Dedifferentiated amniotic fluid mesenchymal stem cell (primary cell): ENCODE results near the gene MICAL2.
A peak's percentile ranks its signal among the peaks of the same experiment; 100 is the strongest.

Source experiments
- DNase-seq: peaks from one replicate; pipeline ENCODE4 v3.0.0-alpha.2; 2016; ENCODE audit errors: extremely low spot score

The MICAL2 gene

DNA sequence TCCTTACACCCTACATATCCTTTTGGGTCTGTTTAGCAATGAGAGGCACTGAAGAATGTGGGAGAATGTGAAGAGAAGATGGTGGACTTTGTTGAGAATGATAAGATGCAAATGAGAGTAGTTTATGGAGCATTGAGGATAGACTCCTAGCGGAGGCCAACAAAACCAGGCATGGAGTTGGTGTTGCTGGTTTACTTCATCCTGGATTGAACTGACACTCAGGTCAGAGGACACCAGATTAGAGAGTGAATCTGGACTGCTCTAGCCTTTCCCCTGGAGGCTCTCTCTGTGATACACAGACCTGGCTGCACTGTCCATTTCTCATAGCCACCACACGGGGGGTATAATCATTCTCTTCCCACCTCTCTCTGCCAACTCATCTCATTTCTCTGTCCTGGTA is 98.7 kb downstream of the MICAL2 start:
- DNase-seq, result no peak

DNA sequence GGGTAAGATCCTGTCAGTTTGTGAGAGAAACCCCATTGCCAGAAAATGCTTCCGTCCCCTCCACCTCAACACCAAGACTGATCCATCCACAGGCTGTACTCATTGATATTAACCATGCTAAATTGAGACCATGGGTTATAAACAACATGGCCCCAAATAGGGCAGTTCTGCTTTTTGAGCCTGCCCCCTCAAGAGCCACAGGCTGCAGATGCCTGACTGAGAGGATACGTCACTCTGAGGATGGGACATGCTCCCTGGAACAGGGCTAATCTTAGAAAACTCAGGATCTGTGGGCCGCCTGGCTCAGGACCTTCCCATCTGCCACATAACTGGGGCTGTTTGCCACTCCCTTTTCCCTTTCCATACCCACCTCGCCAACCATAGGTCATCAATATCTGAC is 99.8 kb downstream of the MICAL2 start:
- no peak for DNase-seq

DNA sequence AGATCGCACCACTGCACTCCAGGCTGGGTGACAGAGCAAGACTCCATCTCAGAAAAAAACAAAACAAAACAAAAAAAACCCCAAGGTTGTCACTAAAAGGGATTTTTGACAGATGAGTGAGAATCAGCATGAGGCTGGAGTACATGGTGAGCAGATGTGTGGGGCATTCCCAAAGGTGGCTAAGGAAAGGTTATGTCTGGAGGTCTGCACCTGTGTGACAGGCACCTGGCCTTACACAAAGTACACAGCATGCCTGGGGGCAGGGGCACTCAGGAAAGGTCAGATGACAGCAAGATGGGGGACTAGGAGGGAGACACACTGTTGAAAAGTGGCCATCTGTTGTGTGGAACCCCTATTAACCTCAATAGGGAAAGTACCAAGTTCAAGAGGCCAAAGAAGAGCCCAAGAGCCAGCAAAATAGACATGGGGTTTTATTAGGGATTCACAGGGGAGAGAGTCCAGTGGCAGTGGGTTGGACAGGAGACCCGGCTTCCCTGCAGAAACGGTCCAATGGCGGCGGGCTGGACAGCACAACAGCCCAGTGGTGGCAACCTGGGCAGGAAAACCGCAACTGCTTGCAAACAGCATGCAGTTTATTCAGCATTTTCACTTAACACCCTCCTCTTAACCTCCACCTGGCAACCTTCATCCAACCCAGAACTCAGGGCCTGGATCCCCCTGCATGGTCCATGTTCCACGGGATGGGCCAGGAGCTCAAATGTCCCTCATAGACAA is 101.1 kb downstream of the MICAL2 start:
- DNase-seq, result no peak

DNA sequence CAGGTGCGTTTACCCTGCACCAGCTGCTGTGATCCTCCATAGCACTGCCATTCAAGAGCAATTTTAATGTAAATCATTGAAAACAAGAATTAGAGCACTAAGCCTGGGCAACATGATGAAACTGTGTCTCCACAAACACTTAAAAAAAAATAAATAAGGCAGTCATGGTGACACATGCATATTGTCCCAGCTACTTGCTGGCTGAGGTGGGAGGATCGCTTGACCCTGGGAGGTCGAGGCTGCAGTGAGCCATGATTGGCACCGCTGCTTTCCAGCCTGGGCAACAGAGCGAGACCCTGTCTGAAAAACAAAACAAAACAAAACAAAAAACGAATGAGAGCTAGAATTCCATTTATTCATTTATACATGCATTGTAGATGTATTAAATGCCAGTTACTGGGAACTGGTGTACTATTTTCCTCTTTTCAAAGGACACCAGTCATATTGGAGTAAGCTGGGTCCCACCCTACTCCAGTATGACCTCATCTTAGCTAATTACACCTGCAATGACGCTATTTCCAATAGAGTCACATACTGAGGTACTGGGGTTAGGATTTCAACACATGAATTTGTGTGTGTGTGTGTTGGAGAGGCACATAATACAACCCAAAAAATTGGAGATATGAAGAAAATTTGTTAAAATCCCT is 101.9 kb downstream of the MICAL2 start:
- no peak for DNase-seq

DNA sequence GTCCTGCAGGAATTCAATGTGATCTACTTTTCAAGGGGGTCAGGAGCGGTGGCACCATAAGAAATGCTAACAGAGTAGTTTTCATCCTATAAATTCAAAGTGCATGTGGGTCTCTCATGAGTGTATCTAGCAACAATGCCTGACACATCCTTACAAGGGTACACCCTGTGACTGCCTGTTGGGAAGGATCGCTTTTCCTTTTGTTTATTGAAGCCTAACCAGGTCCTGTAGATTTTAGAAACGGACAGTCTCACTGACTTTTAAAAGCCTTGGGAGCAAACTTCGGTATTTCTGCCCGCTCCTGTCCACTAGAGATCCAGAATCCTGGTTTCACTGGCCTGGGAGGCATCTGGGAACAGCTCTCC is 102.4 kb downstream of the MICAL2 start:
- DNase-seq, result no peak

DNA sequence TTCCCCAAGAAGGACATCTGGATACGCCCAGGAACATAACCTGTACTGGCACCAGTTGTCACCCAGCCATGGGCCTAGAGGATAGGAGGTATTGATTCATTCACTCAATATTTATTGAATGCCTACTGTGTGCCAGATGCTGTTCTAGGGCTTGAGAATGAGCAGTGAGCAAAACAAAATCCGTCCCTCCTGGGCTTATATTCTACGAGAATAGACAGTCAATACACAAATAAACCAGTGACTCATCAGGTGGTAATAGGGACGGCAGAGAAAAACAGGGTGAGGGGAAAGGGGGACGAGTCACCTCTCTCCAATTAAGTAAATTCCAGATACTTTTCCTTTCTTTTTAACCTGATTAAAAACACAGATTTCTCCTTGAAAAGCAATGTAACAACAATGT is 103.5 kb downstream of the MICAL2 start:
- DNase-seq, result no peak

DNA sequence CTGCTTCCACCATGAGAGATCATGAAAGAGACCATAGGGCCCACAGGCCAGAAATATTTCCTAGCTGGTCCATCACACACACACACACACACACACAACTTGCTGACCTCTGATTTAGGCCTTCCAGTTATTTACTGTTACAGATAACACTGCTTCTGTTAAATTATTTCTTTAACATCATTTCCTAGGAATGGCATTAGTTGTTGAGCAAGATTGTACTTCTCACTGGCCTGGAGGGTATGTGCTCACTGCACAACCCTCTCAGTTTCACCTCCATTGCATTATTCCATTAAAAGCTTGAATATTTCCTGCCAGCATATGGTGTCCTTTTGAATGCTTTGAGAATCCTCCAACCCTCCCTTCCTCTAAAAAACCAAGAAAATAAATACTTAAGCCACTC is 104.4 kb downstream of the MICAL2 start:
- peak; percentile 34 for DNase-seq

DNA sequence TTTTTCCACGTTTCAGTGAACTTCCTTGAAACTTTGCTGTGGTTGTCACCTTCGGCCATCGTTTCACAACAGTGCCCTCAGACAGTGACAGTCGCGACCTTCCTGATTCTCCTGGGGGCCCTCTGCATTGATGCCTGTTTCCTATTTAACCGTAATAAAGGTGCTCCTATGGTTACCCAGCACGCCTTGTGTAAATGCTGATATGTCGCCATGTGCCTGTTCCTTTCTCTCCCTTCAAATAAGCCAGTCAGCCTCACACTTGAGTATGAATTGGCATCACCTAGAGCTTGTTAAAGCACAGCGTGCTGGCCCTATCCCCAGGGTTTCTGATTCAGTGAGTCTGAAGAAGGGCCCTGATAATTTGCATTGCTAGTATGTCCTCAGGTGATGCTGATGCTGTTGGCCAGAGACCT is 104.8 kb downstream of the MICAL2 start:
- no peak for DNase-seq

DNA sequence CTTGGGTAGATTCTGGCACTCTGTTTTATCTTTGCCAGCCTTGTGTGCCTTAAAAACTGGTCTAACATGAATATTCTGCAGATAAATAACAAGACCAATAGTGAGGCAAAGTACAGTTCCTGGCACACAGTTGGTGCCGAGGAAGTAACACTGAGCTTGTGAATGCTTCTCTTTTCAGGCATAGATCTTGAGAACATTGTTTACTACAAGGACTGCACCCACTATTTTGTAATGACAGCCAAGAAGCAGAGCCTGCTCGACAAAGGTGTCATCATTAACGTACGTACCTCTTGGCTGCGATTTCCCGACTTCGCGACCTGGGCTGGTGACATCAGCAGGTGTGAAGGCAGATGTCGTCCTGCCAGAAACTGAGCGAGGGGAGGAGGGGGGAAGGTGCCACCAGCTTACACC is 105.7 kb downstream of the MICAL2 start:
- DNase-seq, result no peak

DNA sequence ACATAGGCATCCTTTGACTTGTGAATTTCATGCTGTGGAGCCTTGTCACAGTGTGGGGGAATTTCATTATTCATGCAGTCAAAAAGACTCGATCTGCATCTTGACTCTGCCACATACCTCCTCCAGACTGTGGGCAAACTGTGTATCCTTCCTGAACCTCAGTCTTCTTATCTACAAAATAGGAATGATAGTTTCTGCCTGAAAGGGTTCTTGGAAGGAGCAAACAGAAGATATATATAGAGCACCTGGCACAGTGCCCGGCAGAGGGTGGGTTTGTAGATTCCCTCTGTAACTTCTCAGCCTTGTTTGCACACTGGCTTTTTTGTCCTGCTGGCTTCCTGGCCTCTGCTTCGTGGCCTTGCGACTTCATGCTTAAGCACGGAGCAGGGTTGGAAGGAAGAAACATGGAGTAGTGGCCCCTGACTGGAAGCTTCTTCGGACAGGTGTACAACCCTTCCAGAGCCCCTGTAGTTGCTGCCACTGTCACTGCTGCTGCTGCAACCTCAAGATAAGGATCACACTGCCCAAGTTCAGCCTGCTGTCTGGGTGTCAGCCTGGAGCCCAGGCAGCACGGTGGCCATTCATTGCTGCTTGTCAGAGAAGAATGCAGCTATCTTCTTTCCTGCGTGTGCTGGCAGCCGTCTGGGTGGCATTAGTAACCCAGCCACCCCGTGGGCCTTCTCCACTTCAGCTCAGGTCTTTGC is 106.4 kb downstream of the MICAL2 start:
- DNase-seq, result no peak

DNA sequence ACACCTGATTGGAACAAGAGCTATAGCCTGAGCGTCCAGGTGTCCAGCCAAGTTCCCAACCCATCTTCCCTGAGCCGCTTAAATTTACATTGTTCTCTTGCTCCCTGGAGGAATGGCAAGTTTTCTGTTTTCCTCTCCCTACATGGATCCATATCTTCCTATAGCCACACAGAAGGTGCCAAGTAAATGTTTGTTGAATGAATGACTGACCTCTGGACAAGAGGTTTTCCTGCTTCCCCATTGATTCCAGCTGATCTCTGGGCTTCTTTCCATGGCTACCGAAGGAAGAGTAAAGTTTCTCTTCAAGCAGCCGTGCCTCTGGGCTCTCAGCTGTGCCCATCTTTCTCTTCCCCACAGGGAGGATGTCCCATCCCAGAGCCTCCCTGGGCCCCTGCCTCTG is 107.5 kb downstream of the MICAL2 start:
- DNase-seq, result no peak

DNA sequence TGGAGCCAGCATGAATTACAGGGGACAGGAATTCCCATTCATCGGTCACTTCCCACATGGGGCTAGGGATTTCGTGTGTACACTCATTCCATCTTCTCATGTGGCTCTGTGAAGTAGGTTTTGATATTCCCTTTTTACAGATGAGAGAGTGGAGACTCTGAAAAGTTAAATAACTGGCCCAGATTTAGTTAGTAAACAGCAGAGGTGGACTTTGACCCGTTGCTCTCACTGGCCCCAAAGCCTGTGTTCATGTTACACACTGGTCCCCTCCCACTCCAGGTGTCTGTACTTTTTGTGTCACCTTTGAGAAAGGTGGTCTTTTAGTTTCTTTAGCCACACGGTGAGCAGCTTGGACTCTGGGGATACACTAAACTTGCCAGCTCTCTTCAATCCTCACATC is 108.5 kb downstream of the MICAL2 start:
- no peak for DNase-seq

DNA sequence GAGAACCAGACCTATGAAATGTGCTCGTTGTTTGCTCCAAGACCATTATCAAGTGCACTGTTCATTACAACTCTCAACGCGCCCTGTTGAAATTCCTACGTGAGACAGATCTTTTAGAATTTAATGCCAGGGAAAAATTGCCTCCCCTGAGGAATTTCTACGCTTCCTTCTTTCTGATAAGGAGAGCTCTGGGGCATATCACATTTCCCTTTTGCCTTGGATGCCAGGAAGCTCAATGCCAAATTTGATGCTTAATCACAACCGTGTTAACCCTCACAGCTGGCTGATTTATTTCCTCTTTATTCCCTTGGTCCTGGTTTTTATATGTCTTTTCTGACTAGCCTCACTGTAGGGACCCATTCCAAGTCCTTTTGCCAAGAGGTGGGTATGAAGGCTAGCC is 109.4 kb downstream of the MICAL2 start:
- no peak for DNase-seq

DNA sequence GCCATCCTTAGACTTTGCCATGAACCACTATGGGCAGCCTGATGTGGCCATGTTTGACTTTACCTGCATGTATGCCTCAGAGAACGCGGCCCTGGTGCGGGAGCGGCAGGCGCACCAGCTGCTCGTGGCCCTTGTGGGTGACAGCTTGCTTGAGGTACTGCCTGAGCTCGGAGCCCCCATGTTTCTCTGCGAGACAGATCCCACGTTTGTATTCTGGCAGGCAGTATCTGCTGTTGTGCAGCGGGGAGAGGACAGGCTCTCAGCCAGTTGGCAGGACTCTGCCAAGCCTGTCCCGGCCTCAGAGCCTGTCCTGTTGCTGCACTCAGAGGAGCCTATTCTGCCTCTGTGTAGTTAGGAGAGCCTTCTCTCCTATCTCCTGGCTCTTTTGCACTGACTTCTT is 109.9 kb downstream of the MICAL2 start:
- no peak for DNase-seq

DNA sequence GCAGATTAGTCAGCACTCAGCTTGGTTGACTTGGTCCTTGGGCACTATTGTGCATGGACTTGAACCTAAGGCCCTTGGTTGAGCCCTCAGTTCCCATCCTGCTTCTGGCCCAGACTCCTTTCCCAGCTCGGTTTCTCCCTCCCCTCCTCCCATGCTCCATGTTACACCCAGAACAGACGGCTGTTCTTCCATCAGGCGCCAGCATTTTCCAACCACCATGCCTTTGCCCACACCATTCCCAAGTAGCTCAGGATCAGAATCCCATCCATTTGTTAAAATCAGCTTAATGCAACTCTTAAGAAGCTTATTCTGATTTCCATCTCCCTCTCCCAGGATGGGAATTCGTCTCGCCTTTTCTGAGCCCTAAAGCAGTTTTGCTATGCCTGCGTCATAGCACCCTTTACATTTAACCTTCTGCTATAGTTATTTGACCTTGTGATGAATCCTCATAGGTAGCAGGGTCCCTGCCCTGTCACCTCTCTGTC is 110.7 kb downstream of the MICAL2 start:
- no peak for DNase-seq

DNA sequence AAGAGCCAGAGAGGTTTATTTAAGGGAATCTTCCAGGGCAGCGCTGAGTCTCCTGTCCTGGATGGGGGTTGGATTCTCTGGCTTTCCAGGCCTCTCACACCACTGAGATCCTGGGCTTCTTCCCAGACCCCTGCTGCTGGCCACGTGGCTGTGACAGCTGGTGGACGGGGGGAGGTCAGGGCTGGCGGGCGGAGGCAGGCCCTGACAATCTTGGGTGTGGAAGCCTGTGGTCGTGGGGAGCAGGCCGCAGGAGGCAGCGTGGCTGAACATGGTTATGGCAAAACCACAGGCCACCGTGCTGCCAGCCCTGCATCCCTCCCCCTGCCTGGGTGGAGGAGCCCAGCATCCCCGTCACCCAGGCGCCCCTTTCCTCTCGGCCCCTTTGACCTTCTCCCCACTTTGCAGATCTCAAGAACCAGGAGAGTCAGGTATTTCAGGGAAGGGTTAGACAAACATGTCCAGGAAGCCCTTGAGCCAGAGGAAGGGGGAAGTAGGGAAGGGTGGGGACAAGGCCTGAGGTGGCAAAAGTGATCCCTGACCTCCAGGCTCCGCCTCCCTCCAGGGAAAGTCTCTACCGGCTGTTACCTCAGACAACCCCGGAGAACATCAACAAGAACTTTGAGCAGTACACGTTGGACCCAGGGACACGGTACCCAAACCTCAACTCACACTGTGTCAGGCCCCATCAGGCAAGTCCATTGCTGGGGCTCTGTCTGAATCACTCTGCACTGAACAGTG is 111.8 kb downstream of the MICAL2 start:
- DNase-seq, result no peak

DNA sequence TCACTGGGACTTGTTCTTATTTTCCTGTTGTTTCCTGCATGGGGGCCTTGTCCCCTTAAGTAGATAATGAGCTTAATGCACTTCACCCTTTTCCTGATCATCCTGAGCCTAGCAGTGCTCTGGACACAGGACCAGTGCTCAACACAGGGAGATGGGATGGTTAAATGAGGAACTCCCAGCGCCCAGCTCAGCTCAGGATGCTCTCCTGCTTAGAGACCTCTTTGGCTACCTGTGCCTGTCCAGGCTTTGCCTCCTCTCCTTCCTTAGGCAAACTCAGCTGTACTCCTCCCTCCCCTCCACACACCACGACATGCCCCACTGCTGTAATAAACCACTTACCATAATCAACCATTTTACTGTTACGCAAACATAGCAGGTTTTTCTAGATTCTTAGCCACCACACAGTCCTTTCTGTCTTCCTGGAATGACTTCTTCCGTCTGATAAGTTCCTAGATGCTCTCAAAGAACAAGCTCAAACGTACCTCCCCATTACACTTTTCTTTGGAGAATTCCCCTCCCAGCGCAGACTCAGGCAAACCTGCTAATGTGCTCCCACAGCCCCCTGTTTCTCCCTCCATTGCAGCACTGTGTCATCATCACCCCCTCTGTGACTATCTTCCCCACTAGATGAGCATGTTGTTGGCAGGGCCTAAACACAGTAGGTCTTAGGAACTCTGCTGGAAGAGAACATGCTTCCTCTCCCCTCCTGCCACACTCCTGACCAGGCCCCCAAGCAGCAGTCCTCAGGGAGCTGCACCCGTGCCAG is 113.6 kb downstream of the MICAL2 start:
- DNase-seq, result no peak

DNA sequence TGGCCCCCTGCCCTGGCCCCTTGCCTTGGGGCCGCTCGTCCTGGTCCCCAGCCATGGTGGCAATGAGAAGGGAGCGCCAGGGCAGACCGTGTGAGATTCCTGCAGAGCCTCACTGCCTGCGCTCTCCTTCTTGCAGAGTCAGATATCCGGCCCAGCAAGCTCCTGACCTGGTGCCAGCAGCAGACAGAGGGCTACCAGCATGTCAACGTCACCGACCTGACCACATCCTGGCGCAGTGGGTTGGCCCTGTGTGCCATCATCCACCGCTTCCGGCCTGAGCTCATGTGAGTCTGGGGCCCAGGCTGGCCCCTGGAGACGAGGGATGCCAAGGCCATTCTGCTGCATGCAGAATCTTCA is 114.1 kb downstream of the MICAL2 start:
- peak; percentile 52 for DNase-seq

DNA sequence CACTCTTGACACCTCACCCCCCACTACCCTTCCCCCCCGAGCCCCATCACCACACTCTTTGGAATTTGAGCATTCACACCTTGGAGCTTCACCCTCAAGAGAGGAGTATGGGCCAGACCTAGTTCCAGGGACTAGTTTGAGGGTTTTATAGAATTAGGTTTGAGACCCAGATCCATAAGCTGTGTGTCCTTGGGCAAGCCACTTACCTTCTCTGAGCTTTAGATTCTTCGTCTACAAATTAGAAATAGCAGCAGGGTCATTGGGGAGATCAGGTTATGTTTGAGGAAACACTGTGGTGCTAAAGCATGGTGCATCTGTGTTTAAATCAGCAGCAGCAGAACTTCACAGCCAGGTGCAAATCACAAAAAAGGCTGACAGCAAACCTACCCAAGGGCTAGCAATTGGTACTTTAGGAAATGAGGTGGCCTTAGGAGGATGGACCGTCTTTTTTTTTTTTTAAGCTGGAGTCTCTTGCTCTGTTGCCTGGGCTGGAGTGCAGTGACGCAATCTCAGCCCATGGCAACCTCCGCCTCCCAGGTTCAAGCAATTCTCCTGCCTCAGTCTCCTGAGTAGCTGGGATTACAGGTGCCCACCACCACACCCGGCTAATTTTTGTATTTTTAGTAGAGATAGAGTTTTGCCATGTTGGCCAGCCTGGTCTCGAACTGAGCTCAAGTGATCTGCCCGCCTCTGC is 114.8 kb downstream of the MICAL2 start:
- DNase-seq, result no peak

DNA sequence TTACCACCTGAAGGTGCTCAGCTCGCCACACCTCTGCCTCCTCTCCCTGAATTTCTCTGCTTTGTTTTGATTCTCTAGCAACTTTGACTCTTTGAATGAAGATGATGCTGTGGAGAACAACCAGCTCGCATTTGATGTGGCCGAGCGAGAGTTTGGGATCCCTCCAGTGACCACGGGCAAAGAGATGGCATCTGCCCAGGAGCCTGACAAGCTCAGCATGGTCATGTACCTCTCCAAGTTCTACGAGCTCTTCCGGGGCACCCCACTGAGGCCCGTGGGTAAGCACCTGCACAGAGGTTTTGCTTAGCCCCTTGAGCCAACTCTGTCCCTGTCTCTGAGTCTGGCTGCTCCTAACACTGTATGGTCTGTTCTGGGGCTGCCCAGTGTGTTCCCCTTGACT is 115.7 kb downstream of the MICAL2 start:
- no peak for DNase-seq
